Upper lobe of left lung (tissue), 6 donors: ENCODE results near the gene ARRDC5. TPM values are rescaled to one million over a fixed set of nuclear protein-coding genes. Genes with fewer than 3 reads are reported as not detected.
A peak's percentile ranks its signal among the peaks of the same experiment; 100 is the strongest.
"Not testable (repeated sequence)": the region's sequence is repeated elsewhere in the genome, so short reads cannot be mapped to it uniquely, and the experiment has no call there.

ENCODE experiments used
- ATAC-seq, 2 donors: fragments of 200-7000 bp; cut with Tn5 transposase; one replicate each; pipeline ENCODE4 v1.9.1; 2022; ENCODE audit warnings: mild to moderate bottlenecking in 2 of 2, moderate library complexity in 2 of 2; ENCODE audit not compliant: low FRiP score in 2 of 2
- DNase-seq, 2 donors: peaks; one replicate each; pipeline ENCODE4 v3.0.0-alpha.2; 2019 to 2020
- H3K27ac ChIP-seq, 4 donors: fragments of 200-600 bp; sonication (generic); one replicate each; pipeline ENCODE4 v1.5.1; 2016 to 2019
- H3K27me3 ChIP-seq, 4 donors: fragments of 200-600 bp; sonication (generic); one replicate each; pipeline ENCODE4 v1.5.1; 2017 to 2019
- H3K36me3 ChIP-seq, 4 donors: fragments of 200-600 bp; sonication (generic); one replicate each; pipeline ENCODE4 v1.5.1; 2016 to 2019
- H3K4me1 ChIP-seq, 4 donors: fragments of 200-600 bp; sonication (generic); one replicate each; pipeline ENCODE4 v1.5.1; 2018 to 2019
- H3K4me3 ChIP-seq, 4 donors: fragments of 200-600 bp; sonication (generic); one replicate each; pipeline ENCODE4 v1.5.1; 2017 to 2019; ENCODE audit warnings: mild to moderate bottlenecking in 2 of 4, moderate library complexity in 1 of 4
- H3K9me3 ChIP-seq, 4 donors: fragments of 200-600 bp; sonication (generic); one replicate each; pipeline ENCODE4 v1.5.1; 2018 to 2019
- CTCF ChIP-seq, 6 experiments: fragments of 450-650 bp in 4 of 6; fragments of 200-600 bp in 2 of 6; sonication (generic) in 2 of 6; IDR thresholded peaks; one replicate each; pipeline ENCODE4 v1.5.1; 2016 to 2019; ENCODE audit warnings: antibody characterized with exemption in 6 of 6
- EP300 ChIP-seq, 4 donors: sonication (generic); formaldehyde crosslinking; IDR thresholded peaks; one replicate each; pipeline ENCODE4 v1.5.1; 2017; ENCODE audit warnings: antibody characterized with exemption in 4 of 4, control low read depth in 2 of 4
- POLR2A ChIP-seq, 4 donors: fragments of 450-650 bp; IDR thresholded peaks; one replicate each; pipeline ENCODE4 v1.5.1; 2016 to 2017; ENCODE audit warnings: antibody characterized with exemption in 4 of 4, mild to moderate bottlenecking in 2 of 4
- POLR2AphosphoS5 ChIP-seq, 2 donors: sonication (generic); formaldehyde crosslinking; IDR thresholded peaks; one replicate each; pipeline ENCODE4 v1.5.1; 2017; ENCODE audit warnings: antibody characterized with exemption in 2 of 2
- WGBS, 2 donors: methylation state at CpG; one replicate each; pipeline ENCODE4 v1.1.5; 2017 to 2018; 5-methylcytosine and 5-hydroxymethylcytosine counted together
- total RNA-seq, 6 donors: library from RNA; depleted of rRNA in 4 of 6; stranded (reverse); fragments of >200 nt in 4 of 6; gene quantifications; one replicate each; pipeline versions ENCODE4 v1.1.0 to v1.2.1, GENCODE V29; 2016 to 2021
- donor health status: DM: no; HTN: no; CAD: no; lungs with moderate emphysema.
- donor health status: DM: no; HTN: yes; CAD: no; lungs with severe emphysema.

ARRDC5 gene
- 1 to 10 TPM in 2 of 6 donors, under 1 TPM in 3, not detected in 1; 0.34 to 6.8 (median 0.83) TPM for total RNA-seq

GRCh38 chr19:4902796-4903195 is at the start of gene ARRDC5:
ARRDC5 (minus strand) TSS chr19:4902896; CDS start chr19:4902825, 71 bp downstream.
- no peak within 1 kb of the TSS for H3K27ac ChIP-seq
- ATAC-seq (no peak), DNase-seq (no peak)
- no peaks in the 10 kb centered on the region for H3K9me3 ChIP-seq
- H3K4me3 ChIP-seq = no peak within 1 kb of the TSS
- 75 to 79% methylated on average over 6 of the region's 7 CpGs for WGBS, 2 donors
- no peaks in the 10 kb centered on the region for H3K27me3 ChIP-seq
- TF ChIP-seq POLR2AphosphoS5 (IDR thresholded peaks at IDR 0.05) = no peak
- no peak for TF ChIP-seq CTCF (IDR thresholded peaks at IDR 0.05)
- no peak for TF ChIP-seq POLR2A (IDR thresholded peaks at IDR 0.05)
- TF ChIP-seq EP300 (IDR thresholded peaks at IDR 0.05) = no peak
- no peaks in the 10 kb centered on the region for H3K36me3 ChIP-seq
- no peaks in the 10 kb centered on the region for H3K4me1 ChIP-seq

GRCh38 chr19:4951656-4952055 is 49.0 kb upstream of the ARRDC5 start:
- Histone ChIP-seq H3K4me3 (no peak overlapping the region), H3K27ac (no peak overlapping the region), H3K9me3 (no peaks in the 10 kb centered on the region), H3K4me1 (no peaks in the 10 kb centered on the region), H3K27me3 (no peaks in the 10 kb centered on the region), H3K36me3 (no peaks in the 10 kb centered on the region)
- no peak for TF ChIP-seq EP300 (IDR thresholded peaks at IDR 0.05)
- no peak for TF ChIP-seq POLR2AphosphoS5 (IDR thresholded peaks at IDR 0.05)
- no peak for TF ChIP-seq POLR2A (IDR thresholded peaks at IDR 0.05)
- no peak for TF ChIP-seq CTCF (IDR thresholded peaks at IDR 0.05)
- ATAC-seq (no peak), DNase-seq (no peak)
- 73 to 79% methylated on average over 11 of the region's 11 CpGs for WGBS, 2 donors

- H3K27me3 ChIP-seq, H3K4me1 ChIP-seq, H3K27ac ChIP-seq, H3K4me3 ChIP-seq, H3K9me3 ChIP-seq, H3K36me3 ChIP-seq: not testable (repeated sequence)
- WGBS, 2 donors = 74 to 84% methylated on average over 20 to 23 of the region's 23 CpGs
- ATAC-seq = peak in 1 of 2 donors; percentile 24
- peak; percentile 51 to 68 for DNase-seq
Observed at GRCh38 chr19:4950650-4951049, 48.0 kb upstream of the ARRDC5 start.

GRCh38 chr19:4941638-4942169 is 39.0 kb upstream of the ARRDC5 start:
- ATAC-seq, H3K4me1 ChIP-seq, H3K4me3 ChIP-seq, H3K36me3 ChIP-seq, H3K9me3 ChIP-seq, DNase-seq, H3K27ac ChIP-seq, H3K27me3 ChIP-seq: not testable (repeated sequence)
- 96% methylated on average over 10 to 35 of the region's 35 CpGs for WGBS, 2 donors

- no peak overlapping the region for H3K4me3 ChIP-seq
- H3K36me3 ChIP-seq = no peaks in the 10 kb centered on the region
- H3K27ac ChIP-seq = no peak overlapping the region
- TF ChIP-seq POLR2A (IDR thresholded peaks at IDR 0.05) = no peak
- no peak for TF ChIP-seq POLR2AphosphoS5 (IDR thresholded peaks at IDR 0.05)
- TF ChIP-seq EP300 (IDR thresholded peaks at IDR 0.05) = no peak
- TF ChIP-seq CTCF (IDR thresholded peaks at IDR 0.05) = no peak
- no peaks in the 10 kb centered on the region for H3K4me1 ChIP-seq
- H3K27me3 ChIP-seq = no peaks in the 10 kb centered on the region
- no peak for ATAC-seq
- WGBS, 2 donors = 89 to 92% methylated on average over 7 of the region's 7 CpGs
- no peaks in the 10 kb centered on the region for H3K9me3 ChIP-seq
- DNase-seq = no peak
Observed at GRCh38 chr19:4939466-4939865, 36.8 kb upstream of the ARRDC5 start.

GRCh38 chr19:4938461-4938860 is 35.8 kb upstream of the ARRDC5 start:
- not testable (repeated sequence) for ATAC-seq, H3K27me3 ChIP-seq, H3K27ac ChIP-seq, H3K9me3 ChIP-seq, H3K4me1 ChIP-seq, H3K36me3 ChIP-seq, DNase-seq, H3K4me3 ChIP-seq
- 83 to 89% methylated on average over 4 of the region's 4 CpGs for WGBS, 2 donors
